MG63 (cell line): Measurements from ENCODE around the gene POLK. TPM values are rescaled to one million over a fixed set of nuclear protein-coding genes. Genes with fewer than 3 reads are reported as not detected.
"Not testable (repeated sequence)": the region's sequence is repeated elsewhere in the genome, so short reads cannot be mapped to it uniquely, and the experiment has no call there.

Experiments used
- DNase-seq: peaks from one replicate; pipeline ENCODE4 v3.0.0-alpha.2; 2020
- H3K27me3 ChIP-seq: fragments of 250-450 bp; sonication (Bioruptor Pico); 2 replicates; pipeline ENCODE4 v1.5.1; 2020; ENCODE audit warnings: mild to moderate bottlenecking, moderate library complexity
- H3K36me3 ChIP-seq: fragments of 250-450 bp; sonication (Bioruptor Pico); 2 replicates; pipeline ENCODE4 v1.5.1; 2020; ENCODE audit warnings: mild to moderate bottlenecking, moderate library complexity
- H3K4me3 ChIP-seq: fragments of 250-450 bp; sonication (Bioruptor Pico); 2 replicates; pipeline ENCODE4 v1.5.1; 2020; ENCODE audit warnings: mild to moderate bottlenecking, moderate library complexity
- H3K9me3 ChIP-seq: fragments of 250-450 bp; sonication (Bioruptor Pico); 2 replicates; pipeline ENCODE4 v1.5.1; 2020; ENCODE audit warnings: mild to moderate bottlenecking, moderate library complexity
- total RNA-seq: library from RNA; depleted of rRNA; stranded (reverse); fragments of >200 nt; shearing (Covaris generic); gene quantifications from 2 replicates; pipeline ENCODE4 v1.2.3, GENCODE V29; 2014; ENCODE audit warnings: low replicate concordance

The POLK gene
- total RNA-seq, 1 experiment from 2014 or later, result 10.9 TPM

- not testable (repeated sequence) for H3K27me3 ChIP-seq, H3K4me3 ChIP-seq
- DNase-seq, result peak; percentile 96
- H3K9me3 ChIP-seq, result peaks cover 23% of the 10 kb centered on the region
- H3K36me3 ChIP-seq, result peaks cover 20% of the 10 kb centered on the region
Observed at GRCh38 chr5:75565991-75566709, 54.5 kb downstream of the POLK start.

- Histone ChIP-seq H3K27me3 (no peaks in the 10 kb centered on the region), H3K9me3 (peaks cover 23% of the 10 kb centered on the region), H3K4me3 (no peak overlapping the region), H3K36me3 (peaks cover 20% of the 10 kb centered on the region)
- DNase-seq, result peak; percentile 2
Observed at GRCh38 chr5:75566710-75567309, 55.1 kb downstream of the POLK start.

GRCh38 chr5:75567710-75568109, 56.0 kb downstream of the POLK start:
- H3K4me3 ChIP-seq, result no peak overlapping the region
- peak; percentile 21 for DNase-seq

GRCh38 chr5:75568202-75568601, 56.5 kb downstream of the POLK start:
- Histone ChIP-seq H3K9me3 (peaks cover 14% of the 10 kb centered on the region), H3K4me3 (no peak overlapping the region), H3K36me3 (peaks cover 19% of the 10 kb centered on the region), H3K27me3 (no peaks in the 10 kb centered on the region)
- DNase-seq, result no peak

More at GRCh38 chr5:75567710-75568109, 56.0 kb downstream of the POLK start:
- peaks cover 22% of the 10 kb centered on the region for H3K36me3 ChIP-seq
- H3K9me3 ChIP-seq, result peaks cover 17% of the 10 kb centered on the region
- H3K27me3 ChIP-seq, result no peaks in the 10 kb centered on the region

GRCh38 chr5:75571547-75571946, 59.9 kb downstream of the POLK start:
- H3K4me3 ChIP-seq, result no peak overlapping the region
- no peak for DNase-seq
- peaks cover 21% of the 10 kb centered on the region for H3K36me3 ChIP-seq
- no peaks in the 10 kb centered on the region for H3K9me3 ChIP-seq
- H3K27me3 ChIP-seq, result no peaks in the 10 kb centered on the region

GRCh38 chr5:75574791-75575190, 63.1 kb downstream of the POLK start:
- Histone ChIP-seq H3K9me3 (no peaks in the 10 kb centered on the region), H3K36me3 (peaks cover 28% of the 10 kb centered on the region), H3K4me3 (no peak overlapping the region), H3K27me3 (no peaks in the 10 kb centered on the region)
- DNase-seq, result no peak

GRCh38 chr5:75578280-75578679, 66.6 kb downstream of the POLK start:
- H3K27me3 ChIP-seq, DNase-seq, H3K4me3 ChIP-seq, H3K9me3 ChIP-seq: not testable (repeated sequence)
- peaks cover 32% of the 10 kb centered on the region for H3K36me3 ChIP-seq

- Histone ChIP-seq H3K36me3 (peaks cover 36% of the 10 kb centered on the region), H3K4me3 (no peak overlapping the region), H3K27me3 (no peaks in the 10 kb centered on the region), H3K9me3 (no peaks in the 10 kb centered on the region)
- no peak for DNase-seq
Observed at GRCh38 chr5:75584641-75585040, 73.0 kb downstream of the POLK start.

GRCh38 chr5:75588666-75589065, 77.0 kb downstream of the POLK start:
- Histone ChIP-seq H3K27me3 (no peaks in the 10 kb centered on the region), H3K9me3 (no peaks in the 10 kb centered on the region), H3K36me3 (peaks cover 22% of the 10 kb centered on the region), H3K4me3 (no peak overlapping the region)
- no peak for DNase-seq

GRCh38 chr5:75600535-75600934, 88.8 kb downstream of the POLK start:
- Histone ChIP-seq H3K9me3 (no peaks in the 10 kb centered on the region), H3K27me3 (no peaks in the 10 kb centered on the region), H3K36me3 (peaks cover 29% of the 10 kb centered on the region), H3K4me3 (no peak overlapping the region)
- DNase-seq, result no peak

- H3K4me3 ChIP-seq, result no peak overlapping the region
- H3K9me3 ChIP-seq, result no peaks in the 10 kb centered on the region
- DNase-seq, result no peak
- peaks cover 25% of the 10 kb centered on the region for H3K36me3 ChIP-seq
- H3K27me3 ChIP-seq, result no peaks in the 10 kb centered on the region
Observed at GRCh38 chr5:75601567-75601966, 89.9 kb downstream of the POLK start.

GRCh38 chr5:75601996-75602395, 90.3 kb downstream of the POLK start:
- Histone ChIP-seq H3K27me3 (no peaks in the 10 kb centered on the region), H3K4me3 (no peak overlapping the region), H3K9me3 (no peaks in the 10 kb centered on the region), H3K36me3 (peaks cover 22% of the 10 kb centered on the region)
- DNase-seq, result peak; percentile 29

GRCh38 chr5:75603371-75603770, 91.7 kb downstream of the POLK start:
- Histone ChIP-seq H3K9me3 (no peaks in the 10 kb centered on the region), H3K36me3 (peaks cover 22% of the 10 kb centered on the region), H3K4me3 (no peak overlapping the region), H3K27me3 (no peaks in the 10 kb centered on the region)
- peak; percentile 3 for DNase-seq

- no peak overlapping the region for H3K4me3 ChIP-seq
- DNase-seq, result no peak
- H3K36me3 ChIP-seq, result peaks cover 22% of the 10 kb centered on the region
- H3K27me3 ChIP-seq, result no peaks in the 10 kb centered on the region
- H3K9me3 ChIP-seq, result no peaks in the 10 kb centered on the region
Observed at GRCh38 chr5:75603821-75604220, 92.1 kb downstream of the POLK start.

- not testable (repeated sequence) for H3K27me3 ChIP-seq, DNase-seq, H3K9me3 ChIP-seq, H3K36me3 ChIP-seq, H3K4me3 ChIP-seq
Observed at GRCh38 chr5:75607341-75607740, 95.7 kb downstream of the POLK start.

- Histone ChIP-seq H3K4me3 (no peak overlapping the region), H3K27me3 (no peaks in the 10 kb centered on the region), H3K9me3 (no peaks in the 10 kb centered on the region), H3K36me3 (no peaks in the 10 kb centered on the region)
- no peak for DNase-seq
Observed at GRCh38 chr5:75608870-75609269, 97.2 kb downstream of the POLK start.

GRCh38 chr5:75610201-75610600, 98.5 kb downstream of the POLK start:
- no peaks in the 10 kb centered on the region for H3K9me3 ChIP-seq
- no peak for DNase-seq
- H3K36me3 ChIP-seq, result no peaks in the 10 kb centered on the region
- H3K4me3 ChIP-seq, result no peak overlapping the region
- no peaks in the 10 kb centered on the region for H3K27me3 ChIP-seq

- H3K36me3 ChIP-seq, H3K4me3 ChIP-seq, DNase-seq, H3K27me3 ChIP-seq, H3K9me3 ChIP-seq: not testable (repeated sequence)
Observed at GRCh38 chr5:75610859-75611310, 99.2 kb downstream of the POLK start.
